H1 (cell line): ENCODE results near the gene ARPC2. TPM values are rescaled to one million over a fixed set of nuclear protein-coding genes. Genes with fewer than 3 reads are reported as not detected.

ENCODE experiments used
- CTCF ChIA-PET: fragments of 300-600 bp; sonication (Branson Sonifier 250); formaldehyde crosslinking; loops from one replicate; lab custom pipeline; 2021; ENCODE audit not compliant: partially characterized antibody; lab: Charles Lee
- POLR2A ChIA-PET: fragments of 300-600 bp; sonication (Branson Sonifier 250); formaldehyde crosslinking; loops from one replicate; lab custom pipeline; 2021; ENCODE audit warnings: inconsistent platforms; ENCODE audit not compliant: partially characterized antibody; lab: Charles Lee
- DNase-seq, 2 experiments: peaks; one replicate each; pipeline versions ENCODE4 v3.0.0 to v3.0.0-alpha.2; 2010 to 2022; ENCODE audit warnings: low spot score in 2 of 2, low read depth in 1 of 2, mixed read lengths in 1 of 2
- FAIRE-seq: peaks from 2 replicates; lab custom pipeline; 2011; peaks lifted over from hg19 to GRCh38; lab: Jason Lieb, UNC
- H2AFZ ChIP-seq: 2 replicates; pipeline ENCODE4 v1.8.1; 2012; ENCODE audit warnings: low read length, inconsistent platforms
- H2AK5ac ChIP-seq: 2 replicates; pipeline ENCODE4 v1.6.1; 2013; ENCODE audit warnings: low read depth, low read length
- H2BK120ac ChIP-seq: replicated peaks from 2 replicates; pipeline ENCODE3; 2013; ENCODE audit warnings: low read depth, low read length, inconsistent platforms
- H2BK12ac ChIP-seq: 2 replicates; pipeline ENCODE4 v1.6.1; 2013; ENCODE audit warnings: low read depth, low read length
- H2BK15ac ChIP-seq: 2 replicates; pipeline ENCODE4 v1.6.1; 2013; ENCODE audit warnings: low read length
- H2BK20ac ChIP-seq: 2 replicates; pipeline ENCODE4 v1.6.1; 2013; ENCODE audit warnings: low read length
- H2BK5ac ChIP-seq: 2 replicates; pipeline ENCODE4 v1.6.1; 2013; ENCODE audit warnings: low read depth, low read length
- H3K14ac ChIP-seq: 2 replicates; pipeline ENCODE4 v1.6.1; 2013; ENCODE audit warnings: inconsistent platforms; ENCODE audit not compliant: insufficient read length
- H3K18ac ChIP-seq: 2 replicates; pipeline ENCODE4 v1.6.1; 2013; ENCODE audit warnings: low read length; ENCODE audit errors: extremely low read depth
- H3K23ac ChIP-seq: 2 replicates; pipeline ENCODE4 v1.6.1; 2013; ENCODE audit warnings: inconsistent platforms; ENCODE audit not compliant: insufficient read length
- H3K23me2 ChIP-seq: 2 replicates; pipeline ENCODE4 v1.6.1; 2013; ENCODE audit warnings: low read depth, low read length
- H3K27ac ChIP-seq: 2 replicates; pipeline ENCODE4 v1.6.1; 2011; ENCODE audit warnings: low read depth, low read length, inconsistent platforms
- H3K27me3 ChIP-seq, 4 experiments: replicated peaks in 1 of 4; 1 replicate in 1 of 4; 2 replicates in 3 of 4; pipeline versions ENCODE4 v1.6.1 to v1.8.1; 2011 to 2013; ENCODE audit warnings: low read length in 3 of 4, mild to moderate bottlenecking in 3 of 4, inconsistent platforms in 2 of 4, mixed read lengths in 2 of 4, moderate library complexity in 1 of 4; ENCODE audit not compliant: control insufficient read depth in 3 of 4, insufficient read depth in 3 of 4; ENCODE audit errors: extremely low read depth in 1 of 4
- H3K36me3 ChIP-seq, 4 experiments: 2 replicates each; pipeline versions ENCODE4 v1.6.1 to v1.8.1; 2011 to 2013; ENCODE audit warnings: mild to moderate bottlenecking in 4 of 4, low read length in 3 of 4, moderate library complexity in 2 of 4, control low read depth in 1 of 4, inconsistent platforms in 1 of 4; ENCODE audit not compliant: insufficient read depth in 4 of 4, control insufficient read depth in 2 of 4
- H3K4ac ChIP-seq: replicated peaks from 2 replicates; pipeline ENCODE3; 2013; ENCODE audit warnings: low read length, low read depth, mixed read lengths, inconsistent platforms; ENCODE audit not compliant: insufficient read length
- H3K4me1 ChIP-seq, 4 experiments: replicated peaks in 1 of 4; 1 replicate in 1 of 4; 2 replicates in 3 of 4; pipeline versions ENCODE4 v1.6.1 to v1.8.1; 2011 to 2013; ENCODE audit warnings: low read length in 3 of 4, inconsistent platforms in 2 of 4, mixed read lengths in 1 of 4; ENCODE audit not compliant: insufficient read depth in 4 of 4, control insufficient read depth in 3 of 4
- H3K4me2 ChIP-seq, 2 experiments: 2 replicates each; pipeline versions ENCODE4 v1.6.1 to v1.8.1; 2011 to 2013; ENCODE audit warnings: low read depth in 2 of 2, low read length in 2 of 2, control low read depth in 1 of 2, inconsistent platforms in 1 of 2, mild to moderate bottlenecking in 1 of 2; ENCODE audit not compliant: insufficient read depth in 1 of 2
- H3K4me3 ChIP-seq, 4 experiments: fragments of 200-600, 300-600 bp in 1 of 4; sonication (generic), shearing (Covaris generic), sonication (Bioruptor Twin) in 1 of 4; 2 replicates each; pipeline versions ENCODE4 v1.5.1 to v1.8.1; 2011 to 2016; ENCODE audit warnings: low read length in 4 of 4, low read depth in 3 of 4, control low read depth in 2 of 4, inconsistent platforms in 2 of 4, mild to moderate bottlenecking in 2 of 4, mixed read lengths in 1 of 4, moderate library complexity in 1 of 4; ENCODE audit not compliant: insufficient read depth in 2 of 4; ENCODE audit errors: extremely low read depth in 1 of 4
- H3K56ac ChIP-seq: replicated peaks from 2 replicates; pipeline ENCODE3; 2013; ENCODE audit warnings: low read depth, mild to moderate bottlenecking, mixed read lengths, low read length, inconsistent platforms; ENCODE audit not compliant: insufficient read length
- H3K79me1 ChIP-seq: 2 replicates; pipeline ENCODE4 v1.6.1; 2013; ENCODE audit warnings: low read depth, low read length, control low read depth
- H3K79me2 ChIP-seq, 2 experiments: 2 replicates each; pipeline versions ENCODE4 v1.6.1 to v1.8.1; 2012 to 2013; ENCODE audit warnings: low read length in 2 of 2, mild to moderate bottlenecking in 2 of 2, inconsistent platforms in 1 of 2; ENCODE audit not compliant: insufficient read depth in 2 of 2, control insufficient read depth in 1 of 2
- H3K9ac ChIP-seq, 4 experiments: replicated peaks in 1 of 4; 1 replicate in 1 of 4; 2 replicates in 3 of 4; pipeline versions ENCODE4 v1.6.1 to v1.8.1; 2011 to 2013; ENCODE audit warnings: low read depth in 3 of 4, low read length in 3 of 4, control low read depth in 2 of 4, mild to moderate bottlenecking in 2 of 4, moderate library complexity in 2 of 4, inconsistent platforms in 1 of 4; ENCODE audit errors: extremely low read depth in 1 of 4
- H3K9me3 ChIP-seq, 2 experiments: 2 replicates each; pipeline versions ENCODE4 v1.6.1 to v1.8.1; 2012 to 2013; ENCODE audit warnings: mild to moderate bottlenecking in 2 of 2, moderate library complexity in 2 of 2, control low read depth in 1 of 2, inconsistent platforms in 1 of 2, low read depth in 1 of 2, low read length in 1 of 2, mixed read lengths in 1 of 2; ENCODE audit not compliant: insufficient read depth in 2 of 2
- H4K20me1 ChIP-seq, 2 experiments: replicated peaks in 1 of 2; 2 replicates each; pipeline versions ENCODE3 to v1.8.1; 2011 to 2013; ENCODE audit warnings: inconsistent platforms in 2 of 2, low read length in 2 of 2, mild to moderate bottlenecking in 1 of 2; ENCODE audit not compliant: insufficient read depth in 2 of 2, control insufficient read depth in 1 of 2
- H4K5ac ChIP-seq: 2 replicates; pipeline ENCODE4 v1.6.1; 2013; ENCODE audit warnings: low read length, low read depth, mixed read lengths, inconsistent platforms; ENCODE audit not compliant: insufficient read length
- H4K8ac ChIP-seq: 2 replicates; pipeline ENCODE4 v1.8.0; 2013; ENCODE audit warnings: mild to moderate bottlenecking, moderate library complexity, low read length, inconsistent platforms; ENCODE audit not compliant: insufficient read depth; ENCODE audit errors: extremely low read depth
- H4K91ac ChIP-seq: replicated peaks from 2 replicates; pipeline ENCODE3; 2013; ENCODE audit warnings: low read length, mixed read lengths, inconsistent platforms; ENCODE audit not compliant: insufficient read length
- CHD2 ChIP-seq: IDR thresholded peaks from 2 replicates; pipeline ENCODE4 v1.6.1; 2012; ENCODE audit warnings: low read length, improper control_type of control experiment
- GABPA ChIP-seq: IDR thresholded peaks from 2 replicates; pipeline ENCODE4 v1.6.1; 2011; ENCODE audit warnings: mild to moderate bottlenecking, low read length, moderate library complexity, borderline replicate concordance; ENCODE audit not compliant: insufficient read depth
- TEAD4 ChIP-seq: IDR thresholded peaks from 2 replicates; pipeline ENCODE4 v1.6.1; 2012; ENCODE audit warnings: low read depth, low read length, inconsistent platforms, mixed read lengths
- WGBS, 2 experiments: shearing (Covaris generic) in 1 of 2; methylation state at CpG; one replicate each; pipeline versions ENCODE4 v1.1.6 to v1.1.7; 2013 to 2015; ENCODE audit warnings: low lambda C conversion rate in 2 of 2, mixed read lengths in 2 of 2, inconsistent platforms in 1 of 2, low coverage in 1 of 2, missing lambda C conversion rate in 1 of 2; ENCODE audit not compliant: insufficient replicate concordance in 2 of 2, insufficient coverage in 1 of 2, insufficient read length in 1 of 2; ENCODE audit errors: extremely low coverage in 1 of 2, missing lambda C conversion rate in 1 of 2; 5-methylcytosine and 5-hydroxymethylcytosine counted together
- polyA plus RNA-seq, 7 experiments: library from polyadenylated mRNA; depleted of rRNA in 3 of 7; stranded (reverse) in 5 of 7; unstranded in 2 of 7; fragments of >200 nt in 5 of 7; fragments of 200-250 nt in 2 of 7; gene quantifications; 1 replicate in 5 of 7; 2 replicates in 1 of 7; 4 replicates in 1 of 7; pipeline versions ENCODE4 v1.2.1 to v1.2.3, GENCODE V29; 2011 to 2013; ENCODE audit warnings: missing spikeins in 2 of 7, mixed read lengths in 2 of 7
- total RNA-seq: library from RNA; stranded (reverse); fragmentation: NEBNext Ultra II Directional; extraction: Animal tissue kit (Norgen Biotek cat#: 25700); gene quantifications from 2 replicates; pipeline ENCODE4 v1.2.1, GENCODE V29; 2021
- TF ChIP-seq, protein P1 (sequence below): IDR thresholded peaks from 2 replicates; pipeline ENCODE4 v1.6.1; 2011; ENCODE audit warnings: low read length, improper control_type of control experiment

Gene ARPC2
- total and polyA plus RNA-seq, 2 of the 8 experiments (the other 6 are each of a cell fraction or from before 2014, with no cell fraction given), result 174 to 195 TPM

DNA sequence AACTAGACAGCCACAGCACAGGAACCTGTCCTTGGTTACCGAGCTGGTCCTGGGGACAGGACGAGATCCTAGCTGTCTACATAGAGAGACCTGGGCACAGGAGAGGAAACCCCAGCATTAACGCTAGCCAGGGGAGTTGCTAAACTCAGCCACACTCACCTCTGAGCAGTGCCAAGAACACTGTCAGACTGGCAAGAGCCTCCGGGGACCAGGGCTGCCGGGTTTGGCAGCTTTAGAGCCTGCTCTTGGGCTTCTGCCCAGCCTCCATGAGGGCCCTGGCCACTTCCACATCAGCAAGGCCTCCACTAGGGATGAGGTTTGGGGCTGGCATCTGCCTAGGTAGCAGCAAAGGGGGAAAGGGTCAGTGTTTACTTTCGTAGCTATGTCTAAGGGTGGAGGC lies 68.6 kb downstream of the ARPC2 start:
- Histone ChIP-seq H2BK15ac (no peak overlapping the region), H3K23me2 (no peaks in the 10 kb centered on the region; the same call in 1 of the 2 replicates), H3K36me3 (no peaks in the 10 kb centered on the region), H3K9ac (no peak overlapping the region), H3K27me3 (no peaks in the 10 kb centered on the region), H2AFZ (no peak overlapping the region), H2BK20ac (no peak overlapping the region), H3K56ac (no peak overlapping the region), H4K5ac (no peak overlapping the region), H3K79me1 (0 out of 2 replicates have a peak, but pooled peaks cover 8% of the 10 kb centered on the region), H2AK5ac (no peak overlapping the region), H3K4me3 (no peak overlapping the region), H3K4me1 (peaks cover 5 to 11% (median 7%) of the 10 kb centered on the region in 4 experiments; a peak in 4 of 7 replicates), H3K27ac (no peak overlapping the region), H4K20me1 (peaks cover 0 to 5% of the 10 kb centered on the region in 2 experiments), H3K79me2 (no peaks in the 10 kb centered on the region), H4K8ac (peak overlapping the region; percentile 48; the same call in 1 of the 2 replicates), H3K4me2 (no peak overlapping the region), H2BK5ac (no peak overlapping the region), H4K91ac (no peak overlapping the region), H3K4ac (no peak overlapping the region), H2BK12ac (no peak overlapping the region), H3K23ac (no peak overlapping the region), H2BK120ac (no peak overlapping the region), H3K18ac (no peak overlapping the region), H3K14ac (no peak overlapping the region), H3K9me3 (no peaks in the 10 kb centered on the region)
- ChIA-PET POLR2A (interaction anchor here (1.3 to 4.0 kb wide), 3 partner anchors 11 to 112 kb away, joined by 3 to 22 read pairs (median 5); no protein-coding TSS in a partner anchor), CTCF (interaction anchor here (1.1 to 9.2 kb wide), 5 partner anchors 9 to 71 kb away, joined by 4 to 131 read pairs (median 11); partner anchors contain the start of genes AAMP, CATIP and PNKD)
- DNase-seq (no peak), FAIRE-seq (no peak)
- 90% methylated on average over 6 of the region's 6 CpGs; no CpG with 5 or more reads in 1 of the 2 experiments for WGBS, 2 experiments
- TF ChIP-seq GABPA (no peak), TEAD4 (no peak), CHD2 (no peak)
- TF ChIP-seq, protein P1, sequence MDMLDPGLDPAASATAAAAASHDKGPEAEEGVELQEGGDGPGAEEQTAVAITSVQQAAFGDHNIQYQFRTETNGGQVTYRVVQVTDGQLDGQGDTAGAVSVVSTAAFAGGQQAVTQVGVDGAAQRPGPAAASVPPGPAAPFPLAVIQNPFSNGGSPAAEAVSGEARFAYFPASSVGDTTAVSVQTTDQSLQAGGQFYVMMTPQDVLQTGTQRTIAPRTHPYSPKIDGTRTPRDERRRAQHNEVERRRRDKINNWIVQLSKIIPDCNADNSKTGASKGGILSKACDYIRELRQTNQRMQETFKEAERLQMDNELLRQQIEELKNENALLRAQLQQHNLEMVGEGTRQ, result no peak
